HEK293T (cell line): ENCODE results near the gene OPRL1.

Source experiments
- ARNT ChIP-seq: fragments of 450-650 bp; IDR thresholded peaks from 2 replicates; pipeline ENCODE4 v1.6.1; 2017; ENCODE audit warnings: mild to moderate bottlenecking
- BHLHE40 ChIP-seq: fragments of 450-650 bp; IDR thresholded peaks from 2 replicates; pipeline ENCODE4 v1.6.1; 2016; ENCODE audit warnings: mild to moderate bottlenecking, moderate library complexity, borderline replicate concordance
- ELF4 ChIP-seq: fragments of 450-650 bp; IDR thresholded peaks from 2 replicates; pipeline ENCODE4 v1.6.1; 2017; ENCODE audit warnings: antibody characterized with exemption
- FOXA1 ChIP-seq: fragments of 450-650 bp; IDR thresholded peaks from 2 replicates; pipeline ENCODE4 v1.6.1; 2016; ENCODE audit warnings: mild to moderate bottlenecking
- FOXK2 ChIP-seq: fragments of 450-650 bp; IDR thresholded peaks from 2 replicates; pipeline ENCODE4 v1.6.1; 2016; ENCODE audit warnings: mild to moderate bottlenecking
- FOXM1 ChIP-seq: fragments of 450-650 bp; IDR thresholded peaks from 2 replicates; pipeline ENCODE4 v1.6.1; 2017; ENCODE audit warnings: mild to moderate bottlenecking, borderline replicate concordance
- HDGF ChIP-seq: fragments of 450-650 bp; IDR thresholded peaks from 2 replicates; pipeline ENCODE4 v1.6.1; 2017; ENCODE audit warnings: antibody characterized with exemption, borderline replicate concordance
- L3MBTL2 ChIP-seq: fragments of 450-650 bp; conservative IDR thresholded peaks from 2 replicates; pipeline ENCODE4 v1.6.1; 2016; ENCODE audit warnings: mild to moderate bottlenecking
- NFRKB ChIP-seq: fragments of 450-650 bp; IDR thresholded peaks from 2 replicates; pipeline ENCODE4 v1.6.1; 2016; ENCODE audit warnings: mild to moderate bottlenecking, moderate library complexity
- PKNOX1 ChIP-seq: fragments of 450-650 bp; IDR thresholded peaks from 2 replicates; pipeline ENCODE4 v1.6.1; 2016
- SP1 ChIP-seq: fragments of 450-650 bp; IDR thresholded peaks from 2 replicates; pipeline ENCODE4 v1.6.1; 2017
- SUZ12 ChIP-seq: fragments of 450-650 bp; IDR thresholded peaks from 2 replicates; pipeline ENCODE4 v1.6.1; 2016; ENCODE audit warnings: mild to moderate bottlenecking
- TARDBP ChIP-seq: fragments of 450-650 bp; IDR thresholded peaks from 2 replicates; pipeline ENCODE4 v1.6.1; 2016
- ZNF384 ChIP-seq: fragments of 450-650 bp; IDR thresholded peaks from 2 replicates; pipeline ENCODE4 v1.6.1; 2016

GRCh38 chr20:64082126-64082731 is 2.3 kb downstream of the OPRL1 start:
- TF ChIP-seq ARNT: no peak
- no peak for TF ChIP-seq TARDBP
- no peak for TF ChIP-seq FOXM1
- no peak for TF ChIP-seq HDGF
- TF ChIP-seq SUZ12: no peak
- TF ChIP-seq SP1: no peak
- TF ChIP-seq ELF4: no peak
- TF ChIP-seq L3MBTL2: no peak
- no peak for TF ChIP-seq FOXA1
- no peak for TF ChIP-seq BHLHE40
- TF ChIP-seq NFRKB: no peak
- no peak for TF ChIP-seq FOXK2
- no peak for TF ChIP-seq ZNF384
- TF ChIP-seq PKNOX1: no peak; the same call in 1 of the 2 replicates
